ENCODE data around the gene HAUS6. TPM values are rescaled to one million over a fixed set of nuclear protein-coding genes. Genes with fewer than 3 reads are reported as not detected.

The HAUS6 gene
- total RNA-seq, 2 donors from 2014 or later: 4.8 to 7.0 TPM

GRCh38 chr9:19120877-19121276 lies 18.2 kb upstream of the HAUS6 start:
- Histone ChIP-seq H3K9me3 (no peaks in the 10 kb centered on the region), H3K36me3 (peaks cover 98% of the 10 kb centered on the region), H3K27ac (peak overlapping the region in 1 of 2 donors; percentile 3), H3K27me3 (no peaks in the 10 kb centered on the region), H3K4me1 (peaks cover 0 to 51% of the 10 kb centered on the region in 2 donors), H3K4me3 (no peak overlapping the region)
- no peak for DNase-seq (ENCODE audit: low spot score)
- TF ChIP-seq CTCF (IDR thresholded peaks at IDR 0.05): no peak

GRCh38 chr9:19119801-19120440 lies 17.2 kb upstream of the HAUS6 start:
- Histone ChIP-seq H3K9me3 (no peaks in the 10 kb centered on the region), H3K36me3 (peaks cover 98% of the 10 kb centered on the region), H3K27ac (peak overlapping the region in 1 of 2 donors; percentile 57), H3K27me3 (no peaks in the 10 kb centered on the region), H3K4me3 (no peak overlapping the region), H3K4me1 (peaks cover 0 to 42% of the 10 kb centered on the region in 2 donors)
- DNase-seq (ENCODE audit: low spot score): no peak
- TF ChIP-seq CTCF (IDR thresholded peaks at IDR 0.05): no peak

GRCh38 chr9:19119246-19119645 lies 16.5 kb upstream of the HAUS6 start:
- TF ChIP-seq CTCF (IDR thresholded peaks at IDR 0.05): no peak
- H3K9me3 ChIP-seq: no peaks in the 10 kb centered on the region
- peak overlapping the region in 1 of 2 donors; percentile 57 for H3K27ac ChIP-seq
- peaks cover 98% of the 10 kb centered on the region for H3K36me3 ChIP-seq
- no peaks in the 10 kb centered on the region for H3K27me3 ChIP-seq
- peaks cover 0 to 36% of the 10 kb centered on the region in 2 donors for H3K4me1 ChIP-seq
- DNase-seq (ENCODE audit: low spot score): no peak
- H3K4me3 ChIP-seq: no peak overlapping the region

GRCh38 chr9:19117039-19117716 lies 14.5 kb upstream of the HAUS6 start:
- H3K4me1 ChIP-seq: peaks cover 0 to 20% of the 10 kb centered on the region in 2 donors
- no peak overlapping the region for H3K4me3 ChIP-seq
- H3K27me3 ChIP-seq: no peaks in the 10 kb centered on the region
- no peaks in the 10 kb centered on the region for H3K9me3 ChIP-seq
- no peak for DNase-seq (ENCODE audit: low spot score)
- TF ChIP-seq CTCF (IDR thresholded peaks at IDR 0.05): no peak
- peaks cover 82% of the 10 kb centered on the region for H3K36me3 ChIP-seq
- H3K27ac ChIP-seq: peak overlapping the region; percentile 43 to 61

- peak overlapping the region; percentile 43 to 61 for H3K27ac ChIP-seq
- H3K4me1 ChIP-seq: peaks cover 0 to 20% of the 10 kb centered on the region in 2 donors
- H3K9me3 ChIP-seq: no peaks in the 10 kb centered on the region
- no peak for TF ChIP-seq CTCF (IDR thresholded peaks at IDR 0.05)
- DNase-seq (ENCODE audit: low spot score): no peak
- no peak overlapping the region for H3K4me3 ChIP-seq
- H3K27me3 ChIP-seq: no peaks in the 10 kb centered on the region
- peaks cover 74% of the 10 kb centered on the region for H3K36me3 ChIP-seq
Measured at GRCh38 chr9:19116107-19116790, 13.5 kb upstream of the HAUS6 start.
